HG03575 (cell line): ENCODE results near the gene GDF10.

ENCODE experiments used
- ATAC-seq: cut with Tn5 transposase; IDR thresholded peaks from one replicate; pipeline ENCODE4 v1.9.1; 2021; ENCODE audit not compliant: unreplicated experiment, insufficient number of reproducible peaks, low FRiP score; ENCODE audit errors: extremely low read depth

GDF10 gene

GRCh38 chr10:47344996-47345870 lies 45.2 kb downstream of the GDF10 start:
- ATAC-seq, result no peak

- ATAC-seq, result no peak
These were observed 46.7 kb downstream of the GDF10 start for GRCh38 chr10:47346581-47347302.

GRCh38 chr10:47347303-47347675 lies 47.3 kb downstream of the GDF10 start:
- no peak for ATAC-seq

- ATAC-seq, result no peak
These were observed 48.2 kb downstream of the GDF10 start, which contains the start of gene RBP3 for GRCh38 chr10:47348138-47348651. RBP3 (plus strand) TSS chr10:47348363; CDS start chr10:47348485, 122 bp downstream.

- ATAC-seq, result no peak
These were observed 48.9 kb downstream of the GDF10 start for GRCh38 chr10:47348661-47349470.

- ATAC-seq, result no peak
These were observed 49.5 kb downstream of the GDF10 start for GRCh38 chr10:47349516-47349915.

GRCh38 chr10:47349941-47350371 lies 50.0 kb downstream of the GDF10 start:
- ATAC-seq, result no peak

GRCh38 chr10:47350671-47351640 lies 51.0 kb downstream of the GDF10 start:
- ATAC-seq, result no peak

GRCh38 chr10:47351899-47352815 lies 52.2 kb downstream of the GDF10 start:
- ATAC-seq, result no peak

- ATAC-seq, result no peak
These were observed 53.4 kb downstream of the GDF10 start for GRCh38 chr10:47353351-47353750.

- no peak for ATAC-seq
These were observed 54.2 kb downstream of the GDF10 start for GRCh38 chr10:47354165-47354564.

- no peak for ATAC-seq
These were observed 54.9 kb downstream of the GDF10 start for GRCh38 chr10:47354900-47355299.

- ATAC-seq, result no peak
These were observed 56.7 kb downstream of the GDF10 start for GRCh38 chr10:47356708-47357107.

- no peak for ATAC-seq
These were observed 57.2 kb downstream of the GDF10 start for GRCh38 chr10:47357131-47357582.

GRCh38 chr10:47357911-47358310 lies 57.9 kb downstream of the GDF10 start:
- no peak for ATAC-seq

GRCh38 chr10:47358457-47358856 lies 58.5 kb downstream of the GDF10 start:
- ATAC-seq, result no peak

- no peak for ATAC-seq
These were observed 59.1 kb downstream of the GDF10 start for GRCh38 chr10:47359101-47359500.
